Activated CD8-positive, alpha-beta T cell treated with anti-CD3 and anti-CD28 coated beads for 36 hours (primary cell): Measurements from ENCODE around the gene RB1. TPM values are rescaled to one million over a fixed set of nuclear protein-coding genes. Genes with fewer than 3 reads are reported as not detected.

Experiments used
- ATAC-seq: fragments of 200-7000 bp; cut with Tn5 transposase; one replicate; pipeline ENCODE4 v1.10.0; 2021; ENCODE audit warnings: mild to moderate bottlenecking, moderate library complexity
- CTCF ChIA-PET: fragments of 350-600 bp; sonication (Branson Sonifier 250); formaldehyde crosslinking; loops from one replicate; lab custom pipeline; 2021; ENCODE audit warnings: antibody characterized with exemption; lab: Charles Lee
- POLR2A ChIA-PET: fragments of 350-600 bp; sonication (Branson Sonifier 250); formaldehyde crosslinking; loops from one replicate; lab custom pipeline; 2021; ENCODE audit warnings: antibody characterized with exemption; lab: Charles Lee
- DNase-seq: peaks from one replicate; pipeline ENCODE4 v3.0.0-alpha.2; 2020
- H3K27ac Mint-ChIP-seq: one replicate; pipeline ENCODE4 v1.8.0; 2021; ENCODE audit warnings: mild to moderate bottlenecking, mixed read lengths
- H3K27me3 Mint-ChIP-seq: one replicate; pipeline ENCODE4 v1.8.0; 2021; ENCODE audit warnings: mixed read lengths
- H3K36me3 Mint-ChIP-seq: one replicate; pipeline ENCODE4 v1.8.0; 2021; ENCODE audit warnings: low read depth, mixed read lengths
- H3K4me1 Mint-ChIP-seq: one replicate; pipeline ENCODE4 v1.8.0; 2021; ENCODE audit warnings: low read depth, mixed read lengths
- H3K4me3 Mint-ChIP-seq: one replicate; pipeline ENCODE4 v1.8.0; 2021; ENCODE audit warnings: mild to moderate bottlenecking, moderate library complexity, mixed read lengths
- H3K9me3 Mint-ChIP-seq: one replicate; pipeline ENCODE4 v1.8.0; 2021; ENCODE audit warnings: mixed read lengths
- intact Hi-C: fragments of 100-400 bp; cut with micrococcal nuclease; formaldehyde crosslinking; loops from one replicate; pipeline ENCODE4 v1.10.0; 2022
- total RNA-seq, 2 experiments: library from RNA; stranded (reverse); gene quantifications; one replicate each; pipeline ENCODE4 v1.2.3, GENCODE V29; 2021
- TF ChIP-seq, protein P1 (sequence below): fragments of 200-600 bp; IDR thresholded peaks from one replicate; pipeline ENCODE4 v1.8.0; 2022; ENCODE audit warnings: antibody characterized with exemption, mild to moderate bottlenecking

Gene RB1
- total RNA-seq, 2 experiments from 2014 or later: 26.4 to 29.2 TPM

DNA sequence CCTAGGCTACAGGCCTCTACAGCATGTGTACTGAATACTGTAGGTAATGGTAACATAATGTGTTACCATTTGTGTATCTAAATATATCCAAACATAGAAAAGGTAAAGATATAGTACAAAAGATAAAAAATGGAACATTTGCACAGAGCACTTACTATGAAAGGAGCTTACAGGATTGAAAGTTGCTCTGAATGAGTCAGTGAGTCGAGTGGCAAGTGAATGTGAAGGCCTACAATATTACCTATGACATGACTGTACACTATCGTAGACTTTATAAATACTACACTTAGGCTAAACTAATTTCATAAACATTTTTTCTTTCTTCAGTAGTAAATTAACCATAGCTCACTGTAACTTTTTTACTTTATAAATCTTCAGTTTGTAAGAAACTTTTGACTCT lies 74.3 kb downstream of the RB1 start:
- peaks cover 4% of the 10 kb centered on the region for H3K9me3 Mint-ChIP-seq
- TF ChIP-seq, protein P1, sequence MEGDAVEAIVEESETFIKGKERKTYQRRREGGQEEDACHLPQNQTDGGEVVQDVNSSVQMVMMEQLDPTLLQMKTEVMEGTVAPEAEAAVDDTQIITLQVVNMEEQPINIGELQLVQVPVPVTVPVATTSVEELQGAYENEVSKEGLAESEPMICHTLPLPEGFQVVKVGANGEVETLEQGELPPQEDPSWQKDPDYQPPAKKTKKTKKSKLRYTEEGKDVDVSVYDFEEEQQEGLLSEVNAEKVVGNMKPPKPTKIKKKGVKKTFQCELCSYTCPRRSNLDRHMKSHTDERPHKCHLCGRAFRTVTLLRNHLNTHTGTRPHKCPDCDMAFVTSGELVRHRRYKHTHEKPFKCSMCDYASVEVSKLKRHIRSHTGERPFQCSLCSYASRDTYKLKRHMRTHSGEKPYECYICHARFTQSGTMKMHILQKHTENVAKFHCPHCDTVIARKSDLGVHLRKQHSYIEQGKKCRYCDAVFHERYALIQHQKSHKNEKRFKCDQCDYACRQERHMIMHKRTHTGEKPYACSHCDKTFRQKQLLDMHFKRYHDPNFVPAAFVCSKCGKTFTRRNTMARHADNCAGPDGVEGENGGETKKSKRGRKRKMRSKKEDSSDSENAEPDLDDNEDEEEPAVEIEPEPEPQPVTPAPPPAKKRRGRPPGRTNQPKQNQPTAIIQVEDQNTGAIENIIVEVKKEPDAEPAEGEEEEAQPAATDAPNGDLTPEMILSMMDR: no peak
- H3K27me3 Mint-ChIP-seq: no peaks in the 10 kb centered on the region
- H3K36me3 Mint-ChIP-seq: peaks cover 41% of the 10 kb centered on the region
- H3K27ac Mint-ChIP-seq: no peak overlapping the region
- POLR2A ChIA-PET: interaction anchor here (0.6 kb wide), 1 partner anchor 205 kb away, joined by 6 read pairs; no protein-coding TSS in a partner anchor
- CTCF ChIA-PET: interaction anchor here (0.9 kb wide), 1 partner anchor 373 kb away, joined by 3 read pairs; no protein-coding TSS in a partner anchor
- intact Hi-C loops: no loop called here
- ATAC-seq: no peak
- H3K4me3 Mint-ChIP-seq: no peak overlapping the region
- DNase-seq: no peak
- no peaks in the 10 kb centered on the region for H3K4me1 Mint-ChIP-seq

DNA sequence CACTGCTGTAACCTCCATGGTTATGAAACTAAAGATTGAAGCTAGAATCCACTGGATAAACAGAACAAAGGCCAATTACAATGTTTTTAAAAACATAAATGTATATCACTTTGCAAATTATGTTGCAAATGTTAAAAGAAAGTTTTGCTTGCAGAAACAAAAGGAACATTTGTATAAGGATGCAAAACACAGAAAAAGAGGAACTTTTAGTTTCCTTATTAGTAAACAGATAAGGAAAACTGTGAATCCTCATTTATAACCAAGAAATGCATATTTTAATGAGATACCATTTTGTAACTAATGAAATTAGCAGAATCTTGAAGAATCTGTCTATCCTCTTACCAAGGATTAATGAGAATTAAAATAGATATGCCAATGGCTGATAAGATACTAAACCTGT lies 77.0 kb downstream of the RB1 start:
- H3K9me3 Mint-ChIP-seq: no peaks in the 10 kb centered on the region
- intact Hi-C loops: no loop called here
- CTCF ChIA-PET: interaction anchor here (1.1 to 1.6 kb wide), 2 partner anchors 21 to 200 kb away, joined by 3 to 4 read pairs; no protein-coding TSS in a partner anchor
- TF ChIP-seq, protein P1: no peak
- no peaks in the 10 kb centered on the region for H3K27me3 Mint-ChIP-seq
- no peak for DNase-seq
- no peak overlapping the region for H3K27ac Mint-ChIP-seq
- H3K4me1 Mint-ChIP-seq: no peaks in the 10 kb centered on the region
- peaks cover 30% of the 10 kb centered on the region for H3K36me3 Mint-ChIP-seq
- no peak overlapping the region for H3K4me3 Mint-ChIP-seq
- POLR2A ChIA-PET: no interaction called here
- no peak for ATAC-seq

DNA sequence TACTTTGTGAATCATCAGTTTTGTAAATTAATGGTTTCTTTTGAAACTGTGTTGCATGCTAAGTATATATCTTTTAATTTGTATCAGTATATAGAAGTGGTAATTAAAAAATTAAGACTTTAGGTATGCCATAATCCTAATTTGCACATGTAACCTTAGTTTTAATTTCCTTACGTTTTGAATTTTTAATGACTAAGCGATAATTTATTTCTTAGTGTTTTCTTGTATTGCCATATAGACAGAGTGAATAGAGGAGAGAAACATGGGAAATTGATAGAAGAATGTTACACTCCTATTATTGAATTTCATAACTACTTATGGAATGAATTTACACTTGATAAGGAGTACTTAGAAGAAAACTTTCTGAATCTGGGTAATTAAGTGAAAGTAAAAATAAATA lies 79.8 kb downstream of the RB1 start:
- Mint-ChIP-seq H3K36me3 (peaks cover 26% of the 10 kb centered on the region), H3K4me3 (no peak overlapping the region), H3K27me3 (no peaks in the 10 kb centered on the region), H3K4me1 (no peaks in the 10 kb centered on the region), H3K9me3 (no peaks in the 10 kb centered on the region), H3K27ac (no peak overlapping the region)
- POLR2A ChIA-PET: no interaction called here
- intact Hi-C loops: no loop called here
- ATAC-seq (no peak), DNase-seq (no peak)
- TF ChIP-seq, protein P1: no peak
- CTCF ChIA-PET: no interaction called here

DNA sequence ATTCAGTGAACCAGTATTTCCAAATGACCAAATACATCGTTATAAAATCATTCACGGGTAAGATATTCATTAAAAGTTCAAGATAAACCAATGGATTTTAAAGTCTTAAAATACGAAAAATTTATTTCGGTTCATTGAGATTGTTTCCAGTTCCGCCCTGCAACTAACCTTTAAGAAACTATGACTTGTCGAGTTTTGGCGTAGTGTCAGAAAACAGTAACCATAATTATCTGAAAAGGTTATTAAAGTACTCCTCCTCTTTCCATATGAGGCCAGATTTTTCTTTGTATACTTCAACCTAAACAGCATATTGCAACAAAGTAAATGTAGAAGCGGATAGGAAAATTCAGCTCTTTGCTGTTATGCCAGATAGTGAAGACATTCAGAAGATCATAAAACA lies 83.3 kb downstream of the RB1 start:
- Mint-ChIP-seq H3K27me3 (no peaks in the 10 kb centered on the region), H3K36me3 (peaks cover 24% of the 10 kb centered on the region)

GRCh38 chr13:48391257-48391656 lies 87.7 kb downstream of the RB1 start:
- Mint-ChIP-seq H3K4me1 (no peaks in the 10 kb centered on the region), H3K36me3 (peaks cover 52% of the 10 kb centered on the region), H3K27me3 (no peaks in the 10 kb centered on the region), H3K9me3 (peaks cover 13% of the 10 kb centered on the region), H3K4me3 (no peak overlapping the region), H3K27ac (no peak overlapping the region)
- POLR2A ChIA-PET: no interaction called here
- TF ChIP-seq, protein P1: no peak
- DNase-seq: no peak
- CTCF ChIA-PET: no interaction called here
- intact Hi-C loops: no loop called here
- no peak for ATAC-seq

More for the DNA sequence above, 83.3 kb downstream of the RB1 start:
- peaks cover 5% of the 10 kb centered on the region for H3K9me3 Mint-ChIP-seq
- intact Hi-C loops: no loop called here
- no peaks in the 10 kb centered on the region for H3K4me1 Mint-ChIP-seq
- TF ChIP-seq, protein P1: no peak
- DNase-seq (no peak), ATAC-seq (no peak)
- H3K27ac Mint-ChIP-seq: no peak overlapping the region
- ChIA-PET CTCF (no interaction called here), POLR2A (no interaction called here)
- no peak overlapping the region for H3K4me3 Mint-ChIP-seq
